ENCODE measurements around the gene ELP1.

The ELP1 gene

DNA sequence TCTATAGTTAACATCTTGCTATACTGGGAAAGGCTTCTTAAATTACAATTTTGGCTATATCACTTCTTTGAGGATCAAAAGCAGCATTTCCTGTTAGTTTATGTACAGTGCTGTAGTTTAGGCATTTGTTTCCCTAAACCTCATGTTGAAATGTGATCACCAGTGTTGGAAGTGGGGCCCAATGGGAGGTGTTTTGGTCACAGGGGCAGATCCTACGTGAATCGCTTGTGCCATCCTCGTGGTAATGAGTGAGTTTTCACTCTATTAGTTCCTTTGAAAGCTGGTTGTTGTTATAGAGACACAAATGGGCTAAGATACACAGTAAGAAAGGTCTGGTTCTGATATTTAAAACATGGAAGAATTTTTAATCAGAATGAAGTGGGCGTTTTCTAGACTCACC, 66.1 kb downstream of the ELP1 start:
- H4K20me1 ChIP-seq (ENCODE audit: insufficient read depth, low read length): no peaks in the 10 kb centered on the region
- no peaks in the 10 kb centered on the region for H3K4me1 ChIP-seq (ENCODE audit: insufficient read depth, low read length, severe bottlenecking)
- peaks cover 23% of the 10 kb centered on the region for H3K36me3 ChIP-seq (ENCODE audit: insufficient read depth, low read length)
- TF ChIP-seq, protein P1, sequence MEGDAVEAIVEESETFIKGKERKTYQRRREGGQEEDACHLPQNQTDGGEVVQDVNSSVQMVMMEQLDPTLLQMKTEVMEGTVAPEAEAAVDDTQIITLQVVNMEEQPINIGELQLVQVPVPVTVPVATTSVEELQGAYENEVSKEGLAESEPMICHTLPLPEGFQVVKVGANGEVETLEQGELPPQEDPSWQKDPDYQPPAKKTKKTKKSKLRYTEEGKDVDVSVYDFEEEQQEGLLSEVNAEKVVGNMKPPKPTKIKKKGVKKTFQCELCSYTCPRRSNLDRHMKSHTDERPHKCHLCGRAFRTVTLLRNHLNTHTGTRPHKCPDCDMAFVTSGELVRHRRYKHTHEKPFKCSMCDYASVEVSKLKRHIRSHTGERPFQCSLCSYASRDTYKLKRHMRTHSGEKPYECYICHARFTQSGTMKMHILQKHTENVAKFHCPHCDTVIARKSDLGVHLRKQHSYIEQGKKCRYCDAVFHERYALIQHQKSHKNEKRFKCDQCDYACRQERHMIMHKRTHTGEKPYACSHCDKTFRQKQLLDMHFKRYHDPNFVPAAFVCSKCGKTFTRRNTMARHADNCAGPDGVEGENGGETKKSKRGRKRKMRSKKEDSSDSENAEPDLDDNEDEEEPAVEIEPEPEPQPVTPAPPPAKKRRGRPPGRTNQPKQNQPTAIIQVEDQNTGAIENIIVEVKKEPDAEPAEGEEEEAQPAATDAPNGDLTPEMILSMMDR (IDR thresholded peaks at IDR 0.05; ENCODE audit: low read length): no peak
- TF ChIP-seq EZH2 (IDR thresholded peaks at IDR 0.05; ENCODE audit: borderline replicate concordance, low read length): no peak
- no peak overlapping the region for H2AFZ ChIP-seq (ENCODE audit: low read length)
- no peaks in the 10 kb centered on the region for H3K9me2 ChIP-seq (ENCODE audit: low read depth, low read length)
- H3K27me3 ChIP-seq (ENCODE audit: insufficient read depth, low read length): no peaks in the 10 kb centered on the region
- no peaks in the 10 kb centered on the region for H3F3A ChIP-seq (ENCODE audit: insufficient read depth, low read length)
- no peaks in the 10 kb centered on the region for H3K79me2 ChIP-seq (ENCODE audit: insufficient read depth, low read length)
- no peak overlapping the region for H3K4me3 ChIP-seq (ENCODE audit: low read depth, low read length, poor library complexity, severe bottlenecking)
- H3K9ac ChIP-seq (ENCODE audit: low read length): no peak overlapping the region
- H3K9me3 ChIP-seq (ENCODE audit: low read length): peaks cover 3% of the 10 kb centered on the region; the same call in 1 of the 2 replicates
- no peak overlapping the region for H3K27ac ChIP-seq (ENCODE audit: low read depth, low read length, poor library complexity, severe bottlenecking)
- H3K4me2 ChIP-seq (ENCODE audit: low read length): no peak overlapping the region

DNA sequence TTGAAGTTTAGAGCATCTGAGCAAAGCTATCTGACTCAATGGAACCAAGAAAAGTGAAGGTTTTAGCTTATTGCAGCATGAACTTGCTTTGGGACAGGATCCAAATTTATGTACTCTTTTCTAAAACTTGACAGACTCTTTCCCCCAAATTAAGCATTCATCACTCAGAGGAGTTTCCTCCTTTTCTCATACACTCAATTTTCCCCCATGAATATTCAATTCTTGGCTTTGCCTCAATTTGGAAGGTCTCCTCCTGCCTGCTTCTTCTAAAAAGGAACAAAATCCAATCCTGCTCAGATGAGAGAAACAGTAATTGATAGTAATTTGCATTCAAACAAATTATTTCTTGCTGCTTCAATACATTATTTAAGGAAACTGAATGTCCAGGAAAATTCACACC, 66.8 kb downstream of the ELP1 start:
- Histone ChIP-seq H3K4me1 (ENCODE audit: insufficient read depth, low read length, severe bottlenecking) (no peaks in the 10 kb centered on the region), H3K9ac (ENCODE audit: low read length) (no peak overlapping the region), H4K20me1 (ENCODE audit: insufficient read depth, low read length) (no peaks in the 10 kb centered on the region), H3K9me3 (ENCODE audit: low read length) (peaks cover 3% of the 10 kb centered on the region; the same call in 1 of the 2 replicates), H3K4me2 (ENCODE audit: low read length) (no peak overlapping the region), H3K27me3 (ENCODE audit: insufficient read depth, low read length) (no peaks in the 10 kb centered on the region), H3K4me3 (ENCODE audit: low read depth, low read length, poor library complexity, severe bottlenecking) (no peak overlapping the region), H3K9me2 (ENCODE audit: low read depth, low read length) (no peaks in the 10 kb centered on the region), H2AFZ (ENCODE audit: low read length) (no peak overlapping the region), H3F3A (ENCODE audit: insufficient read depth, low read length) (no peaks in the 10 kb centered on the region), H3K36me3 (ENCODE audit: insufficient read depth, low read length) (peaks cover 19% of the 10 kb centered on the region), H3K27ac (ENCODE audit: low read depth, low read length, poor library complexity, severe bottlenecking) (no peak overlapping the region), H3K79me2 (ENCODE audit: insufficient read depth, low read length) (no peaks in the 10 kb centered on the region)
- TF ChIP-seq, protein P1 (IDR thresholded peaks at IDR 0.05; ENCODE audit: low read length): no peak
- TF ChIP-seq EZH2 (IDR thresholded peaks at IDR 0.05; ENCODE audit: borderline replicate concordance, low read length): no peak

DNA sequence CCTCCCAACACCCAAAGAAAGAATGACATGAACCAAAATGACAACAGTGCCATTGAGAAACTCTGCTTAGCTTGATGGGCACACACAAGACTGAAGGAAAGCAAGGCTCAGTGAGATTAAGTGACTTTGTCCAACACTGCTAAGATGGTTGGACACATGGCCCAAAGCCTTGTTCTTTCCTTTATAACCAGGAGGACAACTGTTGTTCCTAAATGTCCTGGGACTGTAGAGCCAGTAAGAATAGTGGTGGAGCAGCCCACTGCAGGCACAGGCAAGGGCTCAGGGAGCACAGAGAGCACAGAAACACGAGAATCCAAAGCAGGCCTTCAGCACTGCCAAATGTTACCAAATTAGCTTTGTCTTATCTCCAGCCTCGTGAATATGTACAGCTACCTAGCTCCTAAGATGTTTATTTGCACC, 67.9 kb downstream of the ELP1 start:
- H2AFZ ChIP-seq (ENCODE audit: low read length): no peak overlapping the region
- no peak overlapping the region for H3K9ac ChIP-seq (ENCODE audit: low read length)
- H3K9me3 ChIP-seq (ENCODE audit: low read length): no peaks in the 10 kb centered on the region
- TF ChIP-seq, protein P1 (IDR thresholded peaks at IDR 0.05; ENCODE audit: low read length): no peak
- no peak for TF ChIP-seq EZH2 (IDR thresholded peaks at IDR 0.05; ENCODE audit: borderline replicate concordance, low read length)
- no peak overlapping the region for H3K4me3 ChIP-seq (ENCODE audit: low read depth, low read length, poor library complexity, severe bottlenecking)
- no peaks in the 10 kb centered on the region for H3K27me3 ChIP-seq (ENCODE audit: insufficient read depth, low read length)
- H3K79me2 ChIP-seq (ENCODE audit: insufficient read depth, low read length): no peaks in the 10 kb centered on the region
- H3K9me2 ChIP-seq (ENCODE audit: low read depth, low read length): no peaks in the 10 kb centered on the region
- no peak overlapping the region for H3K27ac ChIP-seq (ENCODE audit: low read depth, low read length, poor library complexity, severe bottlenecking)
- no peaks in the 10 kb centered on the region for H3F3A ChIP-seq (ENCODE audit: insufficient read depth, low read length)
- H3K4me2 ChIP-seq (ENCODE audit: low read length): no peak overlapping the region
- H3K36me3 ChIP-seq (ENCODE audit: insufficient read depth, low read length): peaks cover 8% of the 10 kb centered on the region
- no peaks in the 10 kb centered on the region for H4K20me1 ChIP-seq (ENCODE audit: insufficient read depth, low read length)
- H3K4me1 ChIP-seq (ENCODE audit: insufficient read depth, low read length, severe bottlenecking): no peaks in the 10 kb centered on the region
